ENCODE data around the gene COQ10B.
A peak's percentile ranks its signal among the peaks of the same experiment; 100 is the strongest.
"Not testable (repeated sequence)": the region's sequence is repeated elsewhere in the genome, so short reads cannot be mapped to it uniquely, and the experiment has no call there.

The COQ10B gene

GRCh38 chr2:197453123-197453913 lies at the start of gene COQ10B:
Gene COQ10B, plus strand, starts transcription at chr2:197453552. Its CDS starts 9 bp downstream, at chr2:197453561.
- H3K27ac Mint-ChIP-seq: peak within 1 kb of the TSS; percentile 100
- peaks cover 29% of the 10 kb centered on the region for H3K36me3 Mint-ChIP-seq

DNA sequence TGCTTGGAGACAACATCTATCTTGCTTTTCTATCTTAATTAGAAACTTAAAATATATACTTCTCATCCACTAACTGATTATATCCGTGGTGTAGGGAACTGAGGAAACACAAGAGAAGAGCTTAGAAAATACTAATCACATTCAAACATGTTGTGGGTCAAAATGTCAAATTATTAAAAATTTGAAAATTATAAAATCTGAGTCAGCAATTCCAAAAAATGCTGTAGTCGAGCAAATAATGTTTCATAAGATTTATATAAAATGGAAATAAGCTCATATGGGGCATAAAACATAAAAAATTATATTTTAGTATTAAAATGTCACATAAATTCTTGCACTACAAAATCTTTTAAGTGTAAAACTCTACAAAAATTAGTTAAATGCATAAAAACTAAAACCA lies 47.8 kb upstream of the COQ10B start:
- no peak overlapping the region for H3K27ac Mint-ChIP-seq
- DNase-seq (ENCODE audit: low spot score in 2 of 2): no peak
- ATAC-seq: no peak
- peaks cover 100% of the 10 kb centered on the region for H3K36me3 Mint-ChIP-seq
- H3K4me1 Mint-ChIP-seq: no peaks in the 10 kb centered on the region
- H3K9me3 Mint-ChIP-seq: no peaks in the 10 kb centered on the region
- H3K4me3 Mint-ChIP-seq: no peak overlapping the region

More at GRCh38 chr2:197453123-197453913, at the start of gene COQ10B:
- Mint-ChIP-seq H3K4me3 (peak within 1 kb of the TSS; percentile 97), H3K4me1 (peaks cover 47% of the 10 kb centered on the region), H3K9me3 (no peaks in the 10 kb centered on the region)
- peak; percentile 87 to 97 for DNase-seq (ENCODE audit: low spot score in 2 of 2)
- peak; percentile 95 for ATAC-seq

GRCh38 chr2:197414039-197414438 lies 39.3 kb upstream of the COQ10B start:
- ATAC-seq (no peak), DNase-seq (ENCODE audit: low spot score in 2 of 2) (no peak)
- Mint-ChIP-seq H3K9me3 (no peaks in the 10 kb centered on the region), H3K4me1 (peaks cover 16% of the 10 kb centered on the region), H3K27ac (peak overlapping the region; percentile 27), H3K4me3 (no peak overlapping the region), H3K36me3 (peaks cover 100% of the 10 kb centered on the region)

DNA sequence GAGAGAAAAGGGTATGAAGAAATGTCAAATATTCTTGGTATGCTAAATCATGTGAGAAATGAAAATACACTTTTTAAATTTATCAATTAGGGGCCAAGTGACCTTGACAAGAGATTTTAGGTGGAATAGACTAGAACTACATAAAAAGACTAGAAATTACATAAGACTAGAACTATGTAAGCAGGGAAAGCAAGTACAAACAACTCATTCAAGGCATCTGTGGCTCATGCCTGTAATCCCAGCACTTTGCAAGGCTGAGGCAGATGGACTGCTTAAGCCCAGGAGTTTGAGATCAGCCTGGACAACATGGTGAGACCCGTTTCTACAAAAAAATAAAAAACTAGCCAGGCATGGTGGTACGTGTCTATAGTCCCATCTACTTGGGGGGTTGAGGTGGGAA lies 38.8 kb upstream of the COQ10B start:
- DNase-seq (ENCODE audit: low spot score in 2 of 2): no peak
- Mint-ChIP-seq H3K4me3 (no peak overlapping the region), H3K9me3 (no peaks in the 10 kb centered on the region), H3K27ac (peak overlapping the region; percentile 27), H3K36me3 (peaks cover 100% of the 10 kb centered on the region), H3K4me1 (peaks cover 16% of the 10 kb centered on the region)
- no peak for ATAC-seq

DNA sequence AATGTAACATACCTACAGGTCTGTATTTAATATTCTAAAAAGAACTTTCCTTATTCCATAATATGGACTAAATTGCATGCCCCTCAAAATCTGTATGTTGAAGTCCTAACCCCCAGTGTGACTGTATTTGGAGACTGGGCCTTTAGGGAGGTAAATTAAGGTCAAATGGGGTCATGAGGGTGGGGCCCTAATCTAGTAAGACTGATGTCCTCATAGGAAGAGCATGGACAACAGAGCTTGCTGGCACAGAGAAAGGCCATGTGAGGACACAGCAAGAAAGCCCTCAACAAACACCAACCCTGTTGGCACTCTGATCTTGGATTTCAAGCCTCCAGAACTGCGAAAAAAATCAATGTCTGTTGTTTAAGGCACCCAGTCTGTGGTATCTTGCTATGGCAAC lies 37.1 kb upstream of the COQ10B start:
- Mint-ChIP-seq H3K9me3 (no peaks in the 10 kb centered on the region), H3K36me3 (peaks cover 100% of the 10 kb centered on the region), H3K4me1 (peaks cover 24% of the 10 kb centered on the region), H3K27ac (no peak overlapping the region), H3K4me3 (no peak overlapping the region)
- ATAC-seq (no peak), DNase-seq (ENCODE audit: low spot score in 2 of 2) (no peak)

GRCh38 chr2:197419438-197419837 lies 33.9 kb upstream of the COQ10B start:
- H3K36me3 Mint-ChIP-seq: peaks cover 100% of the 10 kb centered on the region
- peak overlapping the region; percentile 52 for H3K27ac Mint-ChIP-seq
- H3K4me3 Mint-ChIP-seq: no peak overlapping the region

DNA sequence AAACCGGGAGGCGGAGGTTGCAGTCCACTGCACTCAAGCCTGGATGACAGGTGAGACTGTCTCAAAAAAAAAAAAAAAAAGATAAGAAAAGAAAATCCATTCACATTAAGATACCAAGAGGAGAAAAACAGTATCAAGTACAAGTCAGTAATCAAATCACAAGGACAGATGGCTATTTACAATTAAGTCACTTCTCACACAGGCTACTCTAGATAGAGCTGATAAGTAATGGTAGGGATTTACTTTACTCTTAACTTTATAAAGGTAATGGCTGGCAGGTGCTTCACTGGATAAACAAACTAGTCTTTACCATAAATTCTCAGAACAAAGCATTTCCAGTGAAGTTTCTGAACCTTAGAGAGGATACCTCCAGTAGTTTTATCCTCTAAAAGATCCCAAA lies 30.0 kb upstream of the COQ10B start:
- Mint-ChIP-seq H3K27ac (peak overlapping the region; percentile 41), H3K9me3 (no peaks in the 10 kb centered on the region), H3K4me3 (no peak overlapping the region), H3K4me1 (peaks cover 43% of the 10 kb centered on the region), H3K36me3 (peaks cover 95% of the 10 kb centered on the region)
- no peak for ATAC-seq
- no peak for DNase-seq (ENCODE audit: low spot score in 2 of 2)

More at GRCh38 chr2:197419438-197419837, 33.9 kb upstream of the COQ10B start:
- DNase-seq (ENCODE audit: low spot score in 2 of 2) (no peak), ATAC-seq (no peak)
- Mint-ChIP-seq H3K4me1 (peaks cover 29% of the 10 kb centered on the region), H3K9me3 (no peaks in the 10 kb centered on the region)

GRCh38 chr2:197425550-197425949 lies 27.8 kb upstream of the COQ10B start:
- no peak for DNase-seq (ENCODE audit: low spot score in 2 of 2)
- Mint-ChIP-seq H3K36me3 (peaks cover 93% of the 10 kb centered on the region), H3K4me3 (peak overlapping the region; percentile 19), H3K27ac (peak overlapping the region; percentile 78), H3K4me1 (peaks cover 56% of the 10 kb centered on the region), H3K9me3 (no peaks in the 10 kb centered on the region)
- ATAC-seq: no peak

DNA sequence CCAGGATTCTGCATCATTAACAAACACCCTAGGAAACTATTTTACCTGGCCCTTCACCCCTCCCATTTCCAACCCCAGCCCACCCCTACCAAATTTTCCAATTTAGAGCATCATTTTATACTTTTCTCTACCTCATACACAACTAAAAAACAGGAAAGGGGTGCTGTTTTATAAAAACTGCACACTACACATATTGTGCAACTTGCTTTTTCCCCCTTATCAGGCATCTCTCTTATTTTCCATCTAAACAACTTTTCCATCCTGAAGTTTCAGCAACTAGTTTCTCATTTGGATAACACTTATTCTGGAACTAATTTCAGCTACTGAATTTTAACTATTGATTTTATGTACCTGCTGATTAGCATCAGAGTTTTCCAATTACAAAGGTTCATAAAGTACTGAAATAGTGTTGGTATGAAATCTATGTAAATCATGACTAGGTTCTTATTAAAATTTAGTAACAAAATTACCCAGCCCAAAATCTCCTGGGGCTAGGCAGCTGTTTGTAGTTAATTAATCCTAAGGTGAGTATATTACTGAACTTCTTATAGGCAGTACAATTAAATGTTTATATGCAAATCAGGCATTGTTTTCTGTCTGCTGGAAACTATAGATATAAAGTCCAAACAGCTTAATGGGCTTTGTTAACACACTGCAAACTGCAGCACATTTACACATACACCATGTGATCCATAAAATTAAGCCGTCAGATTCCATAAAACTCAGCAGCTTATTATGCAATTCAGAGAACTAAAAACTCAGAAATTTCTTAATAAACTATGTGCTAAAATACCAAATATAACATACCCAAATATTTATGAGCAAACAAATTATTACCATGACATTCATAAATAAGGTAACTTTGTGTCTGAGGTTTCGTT lies 26.4 kb upstream of the COQ10B start:
- H3K36me3 Mint-ChIP-seq: peaks cover 91% of the 10 kb centered on the region
- H3K27ac Mint-ChIP-seq: peak overlapping the region; percentile 78
- H3K9me3 Mint-ChIP-seq: no peaks in the 10 kb centered on the region
- peaks cover 70% of the 10 kb centered on the region for H3K4me1 Mint-ChIP-seq
- ATAC-seq: no peak
- H3K4me3 Mint-ChIP-seq: peak overlapping the region; percentile 19
- no peak for DNase-seq (ENCODE audit: low spot score in 2 of 2)

GRCh38 chr2:197427986-197428385 lies 25.4 kb upstream of the COQ10B start:
- Mint-ChIP-seq H3K4me3 (peak overlapping the region; percentile 87), H3K27ac (peak overlapping the region; percentile 80), H3K9me3 (no peaks in the 10 kb centered on the region), H3K4me1 (peaks cover 76% of the 10 kb centered on the region), H3K36me3 (peaks cover 91% of the 10 kb centered on the region)
- no peak for DNase-seq (ENCODE audit: low spot score in 2 of 2)
- ATAC-seq: no peak

DNA sequence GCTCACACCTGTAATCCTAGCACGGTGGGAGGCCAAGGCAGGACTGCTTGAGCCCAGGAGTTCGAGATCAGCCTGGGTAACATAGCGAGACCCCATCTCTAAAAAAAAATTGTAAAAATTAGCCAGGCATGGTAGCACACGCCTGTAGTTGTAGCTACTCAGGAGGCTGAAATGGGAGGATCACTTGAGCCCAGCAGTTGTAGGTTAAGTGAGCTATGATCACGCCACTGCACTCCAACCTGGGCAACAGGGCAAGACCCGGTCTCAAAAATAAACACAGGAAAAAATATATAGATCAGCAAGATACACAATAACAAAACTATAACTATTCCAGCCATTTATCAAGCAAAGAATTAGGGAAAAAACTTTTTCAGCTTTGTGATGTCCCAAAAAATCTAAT lies 21.5 kb upstream of the COQ10B start:
- ATAC-seq (no peak), DNase-seq (ENCODE audit: low spot score in 2 of 2) (no peak)
- Mint-ChIP-seq H3K4me1 (peaks cover 73% of the 10 kb centered on the region), H3K9me3 (no peaks in the 10 kb centered on the region), H3K27ac (peak overlapping the region; percentile 82), H3K4me3 (peak overlapping the region; percentile 87), H3K36me3 (peaks cover 73% of the 10 kb centered on the region)

- not testable (repeated sequence) for DNase-seq (ENCODE audit: low spot score in 2 of 2); ATAC-seq; H3K9me3 Mint-ChIP-seq; H3K27ac Mint-ChIP-seq
- Mint-ChIP-seq H3K4me1 (peaks cover 67% of the 10 kb centered on the region), H3K4me3 (peak overlapping the region; percentile 87), H3K36me3 (peaks cover 66% of the 10 kb centered on the region)
Observed at GRCh38 chr2:197432527-197432926, 20.8 kb upstream of the COQ10B start.

DNA sequence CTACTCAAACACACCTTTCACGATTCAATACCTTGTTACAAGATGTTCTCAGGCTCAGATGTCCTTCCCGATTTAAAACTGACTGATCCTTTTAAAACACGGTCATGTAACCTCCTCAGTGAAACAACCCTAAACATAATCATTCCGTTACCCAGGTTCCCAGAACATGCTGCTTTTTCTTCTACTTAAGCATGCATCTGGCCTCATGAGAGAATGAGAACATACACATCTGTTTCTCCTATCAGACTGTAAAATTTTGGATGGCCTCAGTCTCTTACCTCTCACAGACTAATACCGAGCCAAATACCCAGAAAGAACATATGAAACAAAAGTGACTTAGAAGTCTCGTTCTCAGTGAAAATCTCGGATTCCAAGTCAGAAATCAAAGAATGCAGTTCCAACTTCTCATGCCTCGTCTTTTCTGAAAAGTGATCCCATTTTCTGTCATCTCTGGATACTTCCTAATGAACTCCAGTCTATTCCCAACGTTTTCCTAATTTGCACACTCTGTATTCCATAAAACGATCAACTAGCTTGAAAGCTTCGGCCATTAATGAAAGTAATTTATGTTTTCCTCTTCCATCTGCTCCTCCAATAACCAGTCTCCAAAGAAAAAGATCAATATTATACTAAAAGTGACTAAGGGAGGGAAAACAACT lies 19.4 kb upstream of the COQ10B start:
- H3K4me1 Mint-ChIP-seq: peaks cover 59% of the 10 kb centered on the region
- H3K27ac Mint-ChIP-seq: peak overlapping the region; percentile 99
- no peaks in the 10 kb centered on the region for H3K9me3 Mint-ChIP-seq
- no peak for DNase-seq (ENCODE audit: low spot score in 2 of 2)
- peak; percentile 27 for ATAC-seq
- H3K36me3 Mint-ChIP-seq: peaks cover 56% of the 10 kb centered on the region
- peak overlapping the region; percentile 87 for H3K4me3 Mint-ChIP-seq

DNA sequence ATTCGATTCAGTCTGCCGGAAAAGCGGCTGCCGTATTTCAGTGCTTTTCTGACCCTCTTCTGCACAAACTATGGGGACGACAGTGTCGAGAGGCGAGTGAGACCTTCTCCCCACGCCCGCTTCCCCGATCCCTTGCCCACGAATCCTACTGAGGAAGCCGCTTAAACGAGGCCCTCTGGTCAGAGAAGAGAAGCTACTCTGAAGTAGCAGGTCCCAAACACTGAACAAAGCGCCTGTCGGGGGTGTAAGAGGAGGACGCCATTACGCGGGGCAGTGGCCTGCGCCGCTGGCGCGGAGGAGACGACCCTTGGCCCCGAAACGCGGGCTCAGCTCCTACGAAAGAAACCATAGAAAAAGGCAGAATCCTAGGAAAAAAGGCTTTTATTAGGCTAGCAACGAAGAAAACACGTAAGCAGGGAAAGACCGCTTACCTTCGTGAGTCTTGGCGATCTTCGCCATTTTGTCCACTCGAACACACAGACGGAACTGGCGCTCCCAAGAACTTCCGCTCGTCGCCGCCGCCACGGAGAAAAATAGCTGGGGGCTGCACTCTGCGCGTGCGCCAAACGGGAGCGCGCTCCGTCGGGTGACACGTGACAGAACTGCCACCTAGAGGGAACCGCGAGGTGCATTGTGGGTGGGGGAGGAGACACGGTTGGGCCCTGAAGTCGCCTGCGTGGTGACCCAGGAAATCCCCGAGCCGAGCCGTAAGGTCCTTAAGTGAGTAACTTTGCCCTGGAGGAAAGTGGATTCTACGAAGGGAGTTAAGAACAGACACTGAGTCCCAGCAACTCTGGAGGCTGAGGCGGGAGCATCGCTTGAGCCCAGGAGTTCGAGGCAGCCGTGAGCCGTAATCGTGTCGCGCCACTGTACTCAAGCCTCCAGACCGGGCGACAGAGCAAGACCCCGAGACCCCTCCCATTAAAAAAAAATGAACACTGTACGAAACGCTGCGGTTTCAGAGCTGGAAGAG lies 18.5 kb upstream of the COQ10B start, which contains the start of gene SF3B1:
Gene SF3B1, minus strand, starts transcription at position 488 of the 973 bp plus-strand sequence. Its CDS starts 29 bp downstream, at position 459.
- no peaks in the 10 kb centered on the region for H3K9me3 Mint-ChIP-seq
- H3K27ac Mint-ChIP-seq: peak within 1 kb of the TSS; percentile 99
- H3K4me1 Mint-ChIP-seq: peaks cover 50% of the 10 kb centered on the region

More for the DNA sequence above, 18.5 kb upstream of the COQ10B start, which contains the start of gene SF3B1:
- peaks cover 47% of the 10 kb centered on the region for H3K36me3 Mint-ChIP-seq
- DNase-seq (ENCODE audit: low spot score in 2 of 2) (peak; percentile 97 to 100), ATAC-seq (peak; percentile 95)
- peak within 1 kb of the TSS; percentile 87 for H3K4me3 Mint-ChIP-seq

All from stimulated activated effector memory CD8-positive, alpha-beta T cell treated with anti-CD3 and anti-CD28 coated beads, Interleukin-12 subunit alpha, Interleukin-12 subunit beta, amount 100 ng/mL, for 72 hours (primary cell).